Measurements from ENCODE around the gene MED9.

GRCh38 chr17:17455173-17455572 is 21.6 kb upstream of the MED9 start:
- TF ChIP-seq POLR2A (IDR thresholded peaks at IDR 0.05; ENCODE audit: low read depth, low read length) (no peak), MAZ (IDR thresholded peaks at IDR 0.05; ENCODE audit: borderline replicate concordance, low read depth, low read length) (no peak), SMC3 (IDR thresholded peaks at IDR 0.05; ENCODE audit: low read depth, low read length) (no peak)
- TF ChIP-seq, protein P1, sequence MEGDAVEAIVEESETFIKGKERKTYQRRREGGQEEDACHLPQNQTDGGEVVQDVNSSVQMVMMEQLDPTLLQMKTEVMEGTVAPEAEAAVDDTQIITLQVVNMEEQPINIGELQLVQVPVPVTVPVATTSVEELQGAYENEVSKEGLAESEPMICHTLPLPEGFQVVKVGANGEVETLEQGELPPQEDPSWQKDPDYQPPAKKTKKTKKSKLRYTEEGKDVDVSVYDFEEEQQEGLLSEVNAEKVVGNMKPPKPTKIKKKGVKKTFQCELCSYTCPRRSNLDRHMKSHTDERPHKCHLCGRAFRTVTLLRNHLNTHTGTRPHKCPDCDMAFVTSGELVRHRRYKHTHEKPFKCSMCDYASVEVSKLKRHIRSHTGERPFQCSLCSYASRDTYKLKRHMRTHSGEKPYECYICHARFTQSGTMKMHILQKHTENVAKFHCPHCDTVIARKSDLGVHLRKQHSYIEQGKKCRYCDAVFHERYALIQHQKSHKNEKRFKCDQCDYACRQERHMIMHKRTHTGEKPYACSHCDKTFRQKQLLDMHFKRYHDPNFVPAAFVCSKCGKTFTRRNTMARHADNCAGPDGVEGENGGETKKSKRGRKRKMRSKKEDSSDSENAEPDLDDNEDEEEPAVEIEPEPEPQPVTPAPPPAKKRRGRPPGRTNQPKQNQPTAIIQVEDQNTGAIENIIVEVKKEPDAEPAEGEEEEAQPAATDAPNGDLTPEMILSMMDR (conservative IDR thresholded peaks at IDR 0.05; ENCODE audit: low read depth, low read length): no peak
